SW 1271 (cell line): Measurements from ENCODE around the gene CA5A.
"Not testable (repeated sequence)": the region's sequence is repeated elsewhere in the genome, so short reads cannot be mapped to it uniquely, and the experiment has no call there.

Experiments
- DNase-seq, 2 experiments: peaks; one replicate each; lab custom pipeline; 2025; lab: John Stamatoyannopoulos, UW

CA5A gene

GRCh38 chr16:87936375-87937230 is at the start of gene CA5A:
CA5A (minus strand) TSS chr16:87936529; CDS start chr16:87936450, 79 bp downstream.
- no peak for DNase-seq

DNA sequence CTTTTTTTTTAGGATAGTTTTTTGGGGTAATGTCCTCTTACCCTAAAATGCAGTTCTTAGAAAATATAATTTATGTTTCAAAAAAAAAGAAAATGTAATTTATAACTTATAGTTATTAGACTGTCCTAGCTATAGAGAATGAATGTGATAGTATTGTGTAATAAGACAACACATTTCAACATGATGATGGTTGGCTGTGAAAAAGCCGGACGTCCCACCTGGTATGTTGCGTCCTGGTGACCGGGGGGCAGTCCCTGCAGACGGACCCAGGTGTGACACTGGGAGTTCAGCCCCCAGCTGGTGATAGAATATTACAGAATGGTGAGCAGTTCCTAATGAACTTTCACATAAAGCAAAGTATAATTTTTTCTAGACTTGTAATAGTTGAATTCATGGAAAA is 49.2 kb upstream of the CA5A start:
- DNase-seq, result not testable (repeated sequence)

- no peak for DNase-seq
Observed at GRCh38 chr16:87984632-87985267, 48.4 kb upstream of the CA5A start.

GRCh38 chr16:87984180-87984579 is 47.9 kb upstream of the CA5A start:
- not testable (repeated sequence) for DNase-seq

DNA sequence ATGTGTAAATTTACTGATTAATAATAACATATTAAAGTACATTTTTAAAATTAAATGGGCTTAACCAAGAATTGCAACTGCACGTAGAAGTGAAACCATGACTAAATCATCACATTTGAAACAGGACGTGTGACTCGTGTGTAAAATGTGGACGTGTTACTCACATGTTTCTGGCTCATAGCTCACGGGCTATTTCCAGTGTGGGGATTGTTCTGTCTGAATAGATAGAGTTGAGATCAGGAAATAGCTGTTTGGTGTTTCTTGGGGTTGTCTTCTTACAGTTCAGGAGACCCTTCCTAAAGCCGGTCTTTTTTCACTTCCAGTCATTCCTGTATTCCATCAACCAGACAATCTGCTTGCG is 47.4 kb upstream of the CA5A start:
- DNase-seq, result not testable (repeated sequence)

GRCh38 chr16:87983072-87983736 is 46.9 kb upstream of the CA5A start:
- DNase-seq, result not testable (repeated sequence)

DNA sequence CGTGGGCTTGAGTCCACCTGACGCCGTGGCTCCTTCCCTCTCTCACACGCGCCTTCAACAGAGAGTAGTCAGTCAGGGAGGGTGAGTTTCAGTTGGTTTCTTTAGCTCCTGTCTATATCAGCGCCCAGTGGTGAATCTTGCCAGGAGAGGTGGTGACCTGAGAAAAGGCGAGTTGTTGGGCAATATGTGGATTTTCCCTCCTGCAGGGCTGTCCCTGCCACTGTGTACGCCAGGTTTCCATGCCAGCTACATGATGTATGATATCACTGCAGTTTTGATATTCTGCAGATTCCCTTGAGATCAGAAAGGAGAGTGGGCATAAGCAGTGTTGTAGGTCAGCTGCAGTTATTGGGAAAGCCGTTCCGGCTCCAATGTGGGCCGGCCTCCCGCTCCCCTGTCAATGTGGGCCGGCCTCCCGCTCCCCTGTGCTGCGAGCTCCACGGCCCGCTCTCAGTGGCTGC is 46.3 kb upstream of the CA5A start:
- DNase-seq, result no peak

GRCh38 chr16:87981376-87981775 is 45.0 kb upstream of the CA5A start:
- DNase-seq, result not testable (repeated sequence)

DNA sequence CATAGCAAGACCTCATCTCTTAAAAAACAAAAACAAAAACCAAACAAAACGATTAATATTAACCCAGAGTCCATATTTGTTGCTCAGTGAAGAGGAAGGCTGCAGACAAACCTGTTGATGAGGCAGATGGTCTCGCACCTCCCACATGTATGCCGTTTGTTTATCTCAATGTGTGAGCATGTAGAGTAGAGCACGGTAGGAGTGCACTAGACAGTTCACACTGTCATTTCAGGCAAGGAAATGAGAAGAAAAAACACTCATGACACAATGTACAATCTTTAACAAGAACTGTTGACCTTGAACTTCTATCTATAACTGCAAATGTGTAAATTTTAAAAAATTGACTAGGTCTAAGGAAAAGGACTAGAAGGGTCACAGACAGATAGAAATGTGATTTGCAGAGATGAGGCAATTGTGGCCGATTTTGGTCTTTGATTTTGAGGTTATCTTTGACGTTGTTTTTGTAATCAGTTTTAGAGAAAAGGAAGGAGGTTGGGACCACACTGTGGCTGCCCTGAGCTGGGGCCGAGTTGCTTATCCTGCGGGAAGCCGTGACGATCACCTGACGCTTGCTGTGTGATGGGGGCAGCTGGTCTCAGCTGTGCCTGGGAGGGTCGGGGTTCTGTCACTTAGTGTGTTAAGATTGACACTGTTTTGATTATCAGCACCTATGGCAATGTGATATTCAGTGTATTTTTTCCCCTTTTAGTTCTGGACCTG is 43.7 kb upstream of the CA5A start:
- not testable (repeated sequence) for DNase-seq

DNA sequence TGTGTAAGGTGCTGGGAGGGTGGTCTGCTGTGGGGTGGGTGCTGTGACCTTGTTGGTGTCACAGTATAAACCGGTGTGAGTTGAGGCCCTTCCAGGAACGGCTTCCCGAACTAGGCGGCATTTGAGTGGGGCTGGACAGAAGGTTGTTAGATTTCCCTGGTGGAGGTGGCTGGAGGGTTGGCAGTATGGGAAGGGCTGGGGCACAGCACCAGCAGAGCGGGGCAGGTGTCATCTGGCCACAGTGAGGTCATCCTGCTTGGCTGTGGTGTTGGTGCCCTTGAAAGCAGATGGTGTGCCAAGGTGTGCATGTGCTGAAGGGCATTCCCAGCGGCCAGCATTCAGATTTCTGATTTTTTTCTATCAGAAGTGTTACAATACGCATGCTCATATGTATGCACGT is 43.0 kb upstream of the CA5A start:
- DNase-seq, result no peak

GRCh38 chr16:87978127-87978526 is 41.8 kb upstream of the CA5A start:
- DNase-seq, result no peak

DNA sequence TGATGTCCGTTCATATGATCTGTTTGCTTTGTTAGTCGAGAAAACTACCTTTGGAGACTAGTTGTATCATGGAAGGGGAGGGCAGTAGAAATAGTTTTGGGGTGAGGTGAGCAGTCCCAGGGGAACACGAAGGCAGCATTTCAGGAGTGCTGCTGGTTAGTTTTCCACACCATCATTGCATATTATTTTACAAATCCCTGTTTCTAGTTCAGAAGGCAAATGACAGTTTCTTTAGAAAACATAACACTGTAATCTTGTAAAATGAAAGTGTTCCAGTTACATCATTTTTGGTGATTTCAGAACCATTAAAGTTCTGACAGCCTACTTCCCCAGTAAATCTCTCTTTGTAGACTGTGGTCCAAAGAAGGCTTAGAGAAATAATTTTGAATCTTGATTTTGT is 40.3 kb upstream of the CA5A start:
- DNase-seq, result no peak

GRCh38 chr16:87974178-87974577 is 37.8 kb upstream of the CA5A start:
- DNase-seq, result no peak

- DNase-seq, result no peak
Observed at GRCh38 chr16:87973717-87974116, 37.4 kb upstream of the CA5A start.

- DNase-seq, result no peak
Observed at GRCh38 chr16:87971933-87972332, 35.6 kb upstream of the CA5A start.

DNA sequence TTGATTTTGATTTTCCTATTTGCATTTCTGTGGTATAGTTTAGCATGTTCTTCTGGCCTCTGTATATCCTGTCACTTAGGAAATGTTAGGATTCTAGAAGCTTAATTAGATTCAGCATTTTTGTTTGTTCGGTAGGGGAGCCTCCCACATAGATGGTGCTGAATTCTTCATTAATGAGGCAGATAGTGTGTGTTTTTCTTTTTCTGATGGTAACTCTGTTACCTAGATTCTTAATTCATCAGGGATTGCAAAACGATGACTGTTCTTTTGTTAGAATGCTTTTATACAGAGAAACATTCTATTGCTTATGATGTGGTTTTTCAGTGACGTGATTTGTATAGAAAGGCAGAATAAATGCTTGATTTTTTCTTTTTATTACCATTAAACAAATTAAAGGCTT is 33.9 kb upstream of the CA5A start:
- DNase-seq, result no peak

- DNase-seq, result no peak
Observed at GRCh38 chr16:87968541-87968940, 32.2 kb upstream of the CA5A start.

- no peak for DNase-seq
Observed at GRCh38 chr16:87966685-87967185, 30.4 kb upstream of the CA5A start.

DNA sequence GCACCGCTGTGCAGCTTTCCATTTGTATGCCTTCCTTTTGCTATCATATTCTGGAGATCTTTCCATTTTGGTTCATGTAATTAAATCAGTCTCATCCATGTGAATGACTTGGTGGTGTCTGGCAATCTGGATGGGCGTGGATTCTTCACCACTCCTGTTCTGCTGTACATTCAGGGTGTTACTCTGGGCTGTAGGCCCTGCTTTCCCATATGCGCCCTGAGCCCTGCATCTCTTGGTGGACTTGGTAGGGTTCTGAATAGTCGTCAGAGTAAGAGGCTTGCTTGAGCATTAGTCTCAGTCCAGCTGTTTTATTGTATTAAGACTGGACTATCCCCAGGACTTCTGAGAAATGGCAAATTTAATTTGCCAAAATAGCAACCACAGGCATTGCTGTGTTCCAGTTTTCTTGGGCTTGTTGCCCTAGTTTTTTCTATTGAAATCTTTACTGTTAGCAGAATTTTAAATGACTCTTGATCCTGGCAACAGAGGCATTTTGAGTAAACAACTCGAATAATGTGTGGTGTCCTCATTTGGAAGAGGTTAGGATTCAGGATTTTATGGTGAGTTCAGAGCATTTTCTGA is 29.8 kb upstream of the CA5A start:
- DNase-seq, result no peak

- DNase-seq, result no peak
Observed at GRCh38 chr16:87965417-87965816, 29.1 kb upstream of the CA5A start.

GRCh38 chr16:87964049-87964659 is 27.8 kb upstream of the CA5A start:
- DNase-seq, result no peak
